Thyroid gland (tissue), 4 donors: ENCODE measurements around the gene FYN. TPM values are rescaled to one million over a fixed set of nuclear protein-coding genes. Genes with fewer than 3 reads are reported as not detected.

Experiments used
- DNase-seq, 2 donors: peaks; one replicate each; pipeline ENCODE4 v3.0.0-alpha.2; 2019
- H3K27ac ChIP-seq, 3 donors: fragments of 200-600 bp; sonication (generic); 1 replicate in 2 of 3; 2 replicates in 1 of 3; pipeline ENCODE4 v1.5.1; 2016 to 2019; ENCODE audit warnings: mild to moderate bottlenecking in 1 of 3, moderate library complexity in 1 of 3
- H3K27me3 ChIP-seq: fragments of 200-600 bp; sonication (generic); one replicate; pipeline ENCODE4 v1.5.1; 2019
- H3K36me3 ChIP-seq, 2 donors: fragments of 200-600 bp; sonication (generic); one replicate each; pipeline ENCODE4 v1.5.1; 2016 to 2019
- H3K4me1 ChIP-seq, 2 donors: fragments of 200-600 bp; sonication (generic); one replicate each; pipeline ENCODE4 v1.5.1; 2017 to 2019
- H3K4me3 ChIP-seq, 3 donors: fragments of 200-600 bp; sonication (generic); replicated peaks in 1 of 3; 1 replicate in 2 of 3; 2 replicates in 1 of 3; pipeline ENCODE4 v1.5.1; 2016; ENCODE audit warnings: mild to moderate bottlenecking in 1 of 3
- H3K9me3 ChIP-seq: fragments of 200-600 bp; sonication (generic); one replicate; pipeline ENCODE4 v1.5.1; 2017
- POLR2A ChIP-seq, 2 donors: fragments of 450-650 bp; IDR thresholded peaks; one replicate each; pipeline ENCODE4 v1.6.1; 2017; ENCODE audit warnings: antibody characterized with exemption in 2 of 2, mild to moderate bottlenecking in 2 of 2, moderate library complexity in 1 of 2
- WGBS, 2 donors: methylation state at CpG; one replicate each; pipeline ENCODE4 v1.1.5; 2017; 5-methylcytosine and 5-hydroxymethylcytosine counted together
- intact Hi-C: fragments of 100-400 bp; cut with DNase I; formaldehyde crosslinking; loops from one replicate; pipeline ENCODE4 v1.15.1; 2023
- total RNA-seq, 4 donors: library from RNA; depleted of rRNA; stranded (reverse); fragments of >200 nt; gene quantifications; one replicate each; pipeline ENCODE4 v1.2.3, GENCODE V29; 2016
- TF ChIP-seq, protein P1 (sequence below), 6 experiments: fragments of 200-600 bp in 3 of 6; fragments of 450-650 bp in 3 of 6; sonication (generic) in 3 of 6; IDR thresholded peaks; one replicate each; pipeline ENCODE4 v1.5.1; 2016 to 2019; ENCODE audit warnings: antibody characterized with exemption in 6 of 6, mild to moderate bottlenecking in 2 of 6, inconsistent platforms in 1 of 6, moderate library complexity in 1 of 6

The FYN gene
- total RNA-seq, 4 donors from 2014 or later = 67.0 to 206 (median 95.9) TPM

DNA sequence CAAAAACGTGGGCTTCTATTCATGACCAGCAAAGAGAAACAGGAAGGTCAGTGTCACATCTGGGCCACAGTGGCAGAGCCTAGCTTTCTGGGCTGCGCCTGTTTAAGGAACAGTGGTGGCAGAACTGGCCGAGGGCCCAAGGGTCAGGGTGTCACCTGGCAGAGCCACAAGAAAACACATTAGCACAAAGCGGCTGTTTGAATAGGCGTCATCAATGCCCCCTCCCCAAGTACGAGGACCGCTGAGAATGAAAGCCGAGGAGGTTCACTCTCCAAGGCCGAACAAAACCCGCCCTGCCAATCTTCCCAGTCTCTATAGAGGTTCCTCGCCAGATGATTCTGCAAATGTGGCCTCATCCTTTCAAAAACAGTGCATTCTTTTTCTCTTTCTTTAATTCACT lies 142.4 kb downstream of the FYN start:
- Histone ChIP-seq H3K36me3 (no peaks in the 10 kb centered on the region), H3K4me3 (no peak overlapping the region), H3K9me3 (no peaks in the 10 kb centered on the region), H3K27me3 (no peaks in the 10 kb centered on the region), H3K27ac (no peak overlapping the region), H3K4me1 (peaks cover 0 to 13% of the 10 kb centered on the region in 2 donors)
- DNase-seq = no peak
- no peak for TF ChIP-seq POLR2A (IDR thresholded peaks at IDR 0.05)
- intact Hi-C loops = no loop called here
- 66 to 68% methylated on average over 11 of the region's 11 CpGs for WGBS, 2 donors

DNA sequence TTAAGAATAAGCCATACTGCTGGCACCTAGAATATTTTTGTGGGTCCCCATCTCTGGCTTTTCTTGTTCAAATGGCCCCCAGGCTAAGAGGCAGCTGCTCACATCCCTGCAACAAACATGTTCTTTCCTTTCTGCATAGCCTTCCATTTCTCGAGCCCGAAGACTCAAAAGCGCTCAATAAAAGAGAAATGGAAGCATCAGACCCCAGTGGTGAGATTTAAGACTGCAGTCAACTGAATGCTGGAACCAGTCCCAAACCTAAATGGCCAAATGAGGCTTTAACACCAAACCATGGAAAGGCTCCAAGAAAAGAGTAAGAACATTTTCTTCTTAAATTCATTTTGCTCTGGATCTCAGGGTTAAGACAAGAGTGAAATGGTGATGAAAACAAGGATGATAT lies 145.4 kb downstream of the FYN start:
- intact Hi-C loops = no loop called here

DNA sequence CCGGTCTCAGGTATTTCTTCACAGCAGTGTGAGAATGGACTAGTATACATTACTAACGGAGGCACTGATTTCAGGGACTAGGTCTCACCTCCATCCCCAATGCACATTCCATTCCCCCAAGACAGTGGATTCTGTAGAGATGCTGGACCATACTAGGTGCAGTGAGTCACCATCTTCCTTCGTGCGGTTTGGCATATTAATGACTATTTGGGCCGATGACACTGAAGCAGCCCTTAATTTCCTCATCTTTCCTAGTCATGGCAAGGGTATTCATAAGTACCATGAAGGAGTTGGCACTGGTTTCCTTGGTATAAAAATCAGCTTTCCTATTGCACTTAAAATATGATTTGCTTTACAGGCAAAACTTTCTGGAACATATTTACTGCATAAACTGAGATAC lies 146.2 kb downstream of the FYN start:
- WGBS, 2 donors = 98 to 99% methylated on average over 5 of the region's 5 CpGs
- no peaks in the 10 kb centered on the region for H3K9me3 ChIP-seq
- DNase-seq = no peak
- H3K4me1 ChIP-seq = peaks cover 0 to 33% of the 10 kb centered on the region in 2 donors
- H3K36me3 ChIP-seq = no peaks in the 10 kb centered on the region
- TF ChIP-seq POLR2A (IDR thresholded peaks at IDR 0.05) = no peak
- TF ChIP-seq, protein P1, sequence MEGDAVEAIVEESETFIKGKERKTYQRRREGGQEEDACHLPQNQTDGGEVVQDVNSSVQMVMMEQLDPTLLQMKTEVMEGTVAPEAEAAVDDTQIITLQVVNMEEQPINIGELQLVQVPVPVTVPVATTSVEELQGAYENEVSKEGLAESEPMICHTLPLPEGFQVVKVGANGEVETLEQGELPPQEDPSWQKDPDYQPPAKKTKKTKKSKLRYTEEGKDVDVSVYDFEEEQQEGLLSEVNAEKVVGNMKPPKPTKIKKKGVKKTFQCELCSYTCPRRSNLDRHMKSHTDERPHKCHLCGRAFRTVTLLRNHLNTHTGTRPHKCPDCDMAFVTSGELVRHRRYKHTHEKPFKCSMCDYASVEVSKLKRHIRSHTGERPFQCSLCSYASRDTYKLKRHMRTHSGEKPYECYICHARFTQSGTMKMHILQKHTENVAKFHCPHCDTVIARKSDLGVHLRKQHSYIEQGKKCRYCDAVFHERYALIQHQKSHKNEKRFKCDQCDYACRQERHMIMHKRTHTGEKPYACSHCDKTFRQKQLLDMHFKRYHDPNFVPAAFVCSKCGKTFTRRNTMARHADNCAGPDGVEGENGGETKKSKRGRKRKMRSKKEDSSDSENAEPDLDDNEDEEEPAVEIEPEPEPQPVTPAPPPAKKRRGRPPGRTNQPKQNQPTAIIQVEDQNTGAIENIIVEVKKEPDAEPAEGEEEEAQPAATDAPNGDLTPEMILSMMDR (IDR thresholded peaks at IDR 0.05) = no peak
- intact Hi-C loops = no loop called here
- no peak overlapping the region for H3K4me3 ChIP-seq
- no peak overlapping the region for H3K27ac ChIP-seq
- H3K27me3 ChIP-seq = no peaks in the 10 kb centered on the region

More for the DNA sequence above, 145.4 kb downstream of the FYN start:
- no peak for TF ChIP-seq POLR2A (IDR thresholded peaks at IDR 0.05)
- TF ChIP-seq, protein P1 (IDR thresholded peaks at IDR 0.05) = peak in 4 of 6 experiments; percentile 10 to 39 (median 26)
- H3K4me1 ChIP-seq = peaks cover 0 to 26% of the 10 kb centered on the region in 2 donors
- no peak for DNase-seq
- H3K27ac ChIP-seq = no peak overlapping the region
- no peak overlapping the region for H3K4me3 ChIP-seq
- no peaks in the 10 kb centered on the region for H3K9me3 ChIP-seq
- no peaks in the 10 kb centered on the region for H3K36me3 ChIP-seq
- no peaks in the 10 kb centered on the region for H3K27me3 ChIP-seq
- 73 to 81% methylated on average over 3 of the region's 3 CpGs for WGBS, 2 donors

DNA sequence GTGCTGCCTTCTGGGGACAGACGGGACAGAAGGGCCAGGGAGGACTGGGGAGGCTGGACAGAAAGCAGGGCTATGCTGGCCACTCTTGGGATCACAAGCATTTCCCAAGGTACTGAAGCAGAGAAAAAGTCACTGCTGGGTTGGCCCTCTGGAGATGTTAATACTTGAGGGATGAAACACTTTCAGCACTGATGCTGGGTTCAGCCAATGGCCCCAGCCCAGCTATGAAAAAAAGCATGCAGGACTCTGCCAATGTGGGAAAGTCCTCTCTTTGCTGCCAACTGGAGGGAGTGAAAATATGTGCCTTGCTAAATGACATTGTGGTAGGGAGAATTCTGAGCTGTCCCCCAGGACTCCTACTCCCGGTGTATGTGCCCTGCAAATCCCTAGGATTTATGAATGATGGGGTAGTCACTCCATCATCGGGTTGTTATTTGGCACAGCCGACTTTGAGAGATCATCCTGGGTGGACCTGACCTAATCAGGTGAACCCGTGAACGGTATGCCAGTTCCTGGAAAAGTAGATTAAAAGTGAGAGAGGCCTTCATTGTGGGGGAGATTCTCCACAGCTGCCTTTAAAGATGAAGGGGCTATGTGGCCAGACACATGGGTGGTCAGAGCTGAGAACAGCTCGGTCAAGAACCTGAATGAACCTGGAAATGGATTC lies 147.7 kb downstream of the FYN start:
- no peak for DNase-seq
- Histone ChIP-seq H3K36me3 (no peaks in the 10 kb centered on the region), H3K9me3 (no peaks in the 10 kb centered on the region), H3K4me3 (no peak overlapping the region), H3K27ac (no peak overlapping the region), H3K4me1 (peaks cover 0 to 40% of the 10 kb centered on the region in 2 donors), H3K27me3 (no peaks in the 10 kb centered on the region)
- 91 to 97% methylated on average over 7 of the region's 7 CpGs for WGBS, 2 donors
- intact Hi-C loops = no loop called here
- TF ChIP-seq, protein P1 (IDR thresholded peaks at IDR 0.05) = no peak
- TF ChIP-seq POLR2A (IDR thresholded peaks at IDR 0.05) = no peak

GRCh38 chr6:111724505-111724904 lies 148.7 kb downstream of the FYN start:
- no peak overlapping the region for H3K4me3 ChIP-seq
- 71 to 79% methylated on average over 3 of the region's 3 CpGs for whole genome bisulfite sequencing, 2 donors
- no peaks in the 10 kb centered on the region for H3K9me3 ChIP-seq
- intact Hi-C loops = no loop called here
- peaks cover 0 to 39% of the 10 kb centered on the region in 2 donors for H3K4me1 ChIP-seq
- no peak overlapping the region for H3K27ac ChIP-seq
- no peaks in the 10 kb centered on the region for H3K27me3 ChIP-seq
- no peak for DNase-seq
- TF ChIP-seq POLR2A (IDR thresholded peaks at IDR 0.05) = no peak
- TF ChIP-seq, protein P1 (IDR thresholded peaks at IDR 0.05) = no peak
- no peaks in the 10 kb centered on the region for H3K36me3 ChIP-seq
